ENCODE data around the gene MAP2K2.

MAP2K2 gene

DNA sequence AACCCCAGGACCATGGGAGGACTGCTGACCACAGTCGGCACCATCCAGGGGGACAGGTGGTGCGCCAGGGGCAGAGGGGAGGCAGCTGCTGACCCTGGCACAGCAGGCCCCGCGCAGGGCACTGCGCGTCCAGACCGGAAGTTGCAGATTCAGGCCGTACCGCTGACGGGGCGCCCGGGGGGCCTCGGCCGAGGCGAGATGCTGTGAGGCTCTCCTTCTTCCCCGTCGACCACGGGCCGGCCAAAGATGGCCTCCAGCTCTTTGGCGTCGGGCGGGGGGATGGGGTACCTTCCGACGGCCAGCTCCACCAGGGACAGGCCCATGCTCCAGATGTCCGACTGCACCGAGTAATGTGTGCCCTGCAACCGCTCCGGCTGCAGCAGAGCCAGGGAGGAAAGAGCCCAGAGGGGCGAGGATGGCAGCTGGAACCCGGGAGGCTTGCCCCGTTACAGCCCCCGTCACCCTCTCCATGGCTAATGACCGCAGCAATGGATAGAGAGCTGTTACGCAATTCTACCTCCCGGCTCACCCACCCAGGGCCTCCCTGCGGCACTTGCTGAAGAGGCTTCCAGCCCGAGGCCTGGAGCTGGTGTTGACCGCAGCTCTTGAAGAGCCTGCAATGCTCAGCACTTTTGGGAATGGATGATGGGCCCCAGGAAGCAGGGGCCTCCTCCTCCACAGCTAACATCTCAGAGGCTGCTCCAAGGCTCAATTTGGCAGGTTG, 24.7 kb downstream of the MAP2K2 start:
- FAIRE-seq = no peak

DNA sequence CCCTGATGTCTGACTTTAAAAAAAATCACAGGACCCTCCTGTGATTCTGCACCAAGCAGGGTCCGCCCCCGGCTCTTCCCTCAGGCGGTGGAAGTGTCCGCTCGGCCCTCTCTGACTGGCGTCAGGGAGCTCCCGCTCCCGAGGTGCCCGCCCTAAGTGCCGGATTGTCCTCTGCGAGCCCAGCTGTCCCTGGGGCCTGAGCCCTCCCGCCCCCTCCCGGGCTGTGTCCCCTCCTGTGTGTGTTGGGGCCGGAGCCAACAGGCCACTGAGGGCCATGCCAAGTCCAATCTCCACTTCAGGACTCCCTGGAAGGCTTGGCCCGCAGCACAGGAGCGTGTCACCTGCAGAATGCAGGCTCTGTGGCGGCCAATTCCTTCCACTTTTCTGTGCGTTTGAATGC, 25.4 kb downstream of the MAP2K2 start:
- no peak for FAIRE-seq

DNA sequence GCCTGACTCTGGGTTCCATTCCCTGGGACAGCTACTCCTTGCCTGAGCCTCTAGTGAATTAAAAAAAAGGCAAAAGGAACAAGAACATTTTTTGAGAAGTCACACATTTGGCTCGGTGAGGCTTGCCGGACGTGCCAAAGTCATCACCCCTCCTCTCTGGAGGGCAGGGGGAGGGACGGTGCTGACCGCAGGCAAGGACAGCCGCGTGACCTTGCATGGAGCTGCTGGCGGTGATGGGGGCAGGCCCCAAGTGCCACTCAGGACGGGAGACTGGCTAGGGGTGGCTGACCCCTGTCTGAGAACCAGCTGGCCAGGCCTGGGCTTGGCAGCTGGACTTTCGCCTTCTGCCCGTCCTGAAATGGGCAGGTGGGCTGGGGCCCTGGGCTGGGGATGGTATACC, 26.4 kb downstream of the MAP2K2 start:
- no peak for FAIRE-seq

DNA sequence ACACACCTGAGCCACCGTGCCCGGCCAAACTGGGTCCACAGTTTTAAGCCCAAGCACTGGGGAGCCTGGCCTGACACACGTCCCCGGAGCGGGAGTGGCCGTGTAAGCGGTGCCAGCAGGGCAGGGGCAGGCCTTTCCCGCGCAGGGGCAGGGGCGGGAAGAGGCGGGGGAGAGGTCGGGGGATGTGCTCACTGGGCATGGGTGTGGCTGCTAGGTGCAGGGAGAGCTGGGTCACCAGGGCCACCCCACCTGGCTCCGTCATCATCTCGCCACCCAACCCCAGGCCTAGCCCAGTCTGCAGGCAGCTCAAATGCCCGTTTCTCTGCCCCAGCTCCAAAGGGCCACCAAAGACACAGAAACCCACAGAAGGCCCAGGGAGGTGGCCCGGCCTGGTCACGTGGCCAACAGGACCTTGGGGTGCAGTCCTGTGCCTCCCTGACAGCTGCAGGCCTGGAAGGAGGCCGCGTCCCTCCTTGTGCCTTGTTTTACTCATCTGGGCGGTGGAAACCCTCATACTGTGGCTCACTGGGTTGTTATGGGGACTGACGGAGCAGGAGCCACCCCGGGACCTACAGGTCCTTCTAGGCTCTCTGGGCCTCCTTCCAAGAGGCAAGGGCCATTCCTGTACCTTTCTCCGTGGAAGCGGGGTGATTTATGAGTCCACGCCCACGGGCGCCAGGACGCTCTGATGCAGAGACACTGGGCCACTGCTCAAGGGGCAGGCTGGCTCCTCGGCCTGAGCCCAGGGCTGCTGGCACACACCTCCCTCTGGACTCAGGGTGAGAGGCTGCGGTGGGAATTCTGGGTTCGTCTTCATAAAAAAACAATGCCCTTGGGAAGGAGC, 27.7 kb downstream of the MAP2K2 start:
- FAIRE-seq = no peak

DNA sequence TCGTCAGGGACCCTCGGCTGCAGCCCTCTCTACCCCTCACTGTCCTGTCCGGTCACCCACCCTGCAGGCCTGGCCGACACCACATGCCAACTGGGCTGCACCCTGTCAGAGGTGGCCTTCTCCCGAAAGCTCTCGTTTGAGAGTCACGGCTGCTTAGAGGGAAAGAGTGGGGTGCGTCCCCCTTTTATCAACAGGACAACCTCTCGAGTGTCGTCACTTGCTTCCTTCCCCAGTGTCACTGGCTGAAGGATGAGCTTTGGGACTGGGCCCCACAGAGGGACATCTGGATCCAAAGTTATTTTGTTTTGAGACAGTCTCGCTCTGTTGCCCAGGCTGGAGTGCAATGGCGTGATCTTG, 28.5 kb downstream of the MAP2K2 start:
- no peak for FAIRE-seq

DNA sequence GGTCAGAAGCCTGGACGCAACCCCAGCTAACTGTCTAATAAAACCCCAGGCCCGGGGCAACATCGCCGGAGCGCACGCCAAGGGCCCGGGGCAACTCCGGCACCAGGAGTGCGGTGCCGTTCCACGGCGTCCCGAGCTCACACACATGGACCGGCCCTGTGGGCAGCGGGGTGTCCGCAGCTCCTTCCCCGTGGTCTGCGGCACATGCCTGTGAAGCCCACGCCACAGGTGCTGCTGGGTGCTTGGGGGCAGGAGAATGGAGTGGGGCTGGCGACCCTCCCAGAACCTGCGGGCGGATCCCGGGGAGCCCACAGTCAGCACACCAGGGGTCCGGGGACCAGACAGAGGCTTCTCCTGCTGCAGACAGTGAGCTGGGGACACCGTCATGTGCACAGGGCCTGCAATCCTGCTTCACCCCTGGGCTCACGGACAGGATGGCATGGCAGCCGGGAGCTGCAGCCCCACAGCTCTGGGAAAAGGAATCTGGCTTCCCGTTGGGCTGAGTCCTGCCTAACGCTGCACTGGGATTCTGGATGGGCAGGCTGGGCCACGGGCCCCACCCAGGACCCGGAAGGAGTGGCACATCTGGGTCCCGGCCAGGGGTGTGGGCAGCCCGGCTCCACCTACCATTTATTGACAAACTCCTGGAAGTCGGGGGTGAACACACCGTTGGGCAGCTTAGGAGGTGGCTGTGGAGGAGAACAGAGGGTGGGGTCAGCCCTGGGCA, 29.0 kb downstream of the MAP2K2 start:
- FAIRE-seq = no peak

DNA sequence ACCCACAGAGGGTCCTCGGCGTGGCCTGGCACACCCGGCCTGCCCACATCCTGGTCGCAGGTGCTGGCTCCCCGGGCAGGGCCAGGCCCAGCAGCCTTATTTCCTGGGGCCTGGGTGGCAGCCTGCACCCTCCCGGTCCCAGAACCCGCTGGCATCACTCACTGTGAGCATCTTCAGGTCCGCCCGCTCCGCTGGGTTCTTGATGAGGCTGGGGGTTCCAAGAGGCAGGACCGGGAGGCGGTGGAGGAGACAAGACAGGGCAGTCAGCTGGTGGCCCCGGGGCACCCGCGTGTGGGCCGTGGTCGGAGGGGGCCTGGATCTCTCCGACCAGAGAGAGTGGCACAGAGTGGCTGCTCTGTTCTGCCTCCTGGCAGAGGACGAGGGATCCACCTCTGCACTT, 29.6 kb downstream of the MAP2K2 start:
- FAIRE-seq = no peak

DNA sequence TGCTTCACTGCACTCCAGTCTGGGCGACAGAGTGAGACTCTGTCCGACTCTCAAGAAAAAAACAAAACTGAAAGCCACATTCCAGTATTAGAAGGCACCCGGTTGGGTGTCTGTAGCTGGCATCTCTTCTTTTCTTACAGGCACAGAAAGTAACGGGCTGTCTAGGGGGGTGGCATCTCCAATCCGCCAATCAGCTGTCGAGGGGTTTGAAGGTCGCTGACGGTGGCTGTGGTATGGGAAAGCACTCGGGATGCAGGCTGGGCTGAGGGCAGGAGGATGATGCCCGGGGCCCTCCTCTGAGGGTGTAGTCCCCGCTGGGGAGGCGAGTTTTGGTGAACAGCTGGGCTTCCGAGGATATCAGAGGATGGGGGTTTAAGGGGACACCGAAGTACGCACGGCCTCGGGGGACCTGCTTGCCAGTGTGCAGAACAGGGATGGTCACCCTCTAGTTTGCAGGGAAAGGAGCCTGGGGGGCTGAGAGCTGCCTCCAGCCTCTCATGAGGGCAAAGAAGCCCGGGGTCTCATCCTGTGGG, 30.2 kb downstream of the MAP2K2 start:
- no peak for FAIRE-seq

DNA sequence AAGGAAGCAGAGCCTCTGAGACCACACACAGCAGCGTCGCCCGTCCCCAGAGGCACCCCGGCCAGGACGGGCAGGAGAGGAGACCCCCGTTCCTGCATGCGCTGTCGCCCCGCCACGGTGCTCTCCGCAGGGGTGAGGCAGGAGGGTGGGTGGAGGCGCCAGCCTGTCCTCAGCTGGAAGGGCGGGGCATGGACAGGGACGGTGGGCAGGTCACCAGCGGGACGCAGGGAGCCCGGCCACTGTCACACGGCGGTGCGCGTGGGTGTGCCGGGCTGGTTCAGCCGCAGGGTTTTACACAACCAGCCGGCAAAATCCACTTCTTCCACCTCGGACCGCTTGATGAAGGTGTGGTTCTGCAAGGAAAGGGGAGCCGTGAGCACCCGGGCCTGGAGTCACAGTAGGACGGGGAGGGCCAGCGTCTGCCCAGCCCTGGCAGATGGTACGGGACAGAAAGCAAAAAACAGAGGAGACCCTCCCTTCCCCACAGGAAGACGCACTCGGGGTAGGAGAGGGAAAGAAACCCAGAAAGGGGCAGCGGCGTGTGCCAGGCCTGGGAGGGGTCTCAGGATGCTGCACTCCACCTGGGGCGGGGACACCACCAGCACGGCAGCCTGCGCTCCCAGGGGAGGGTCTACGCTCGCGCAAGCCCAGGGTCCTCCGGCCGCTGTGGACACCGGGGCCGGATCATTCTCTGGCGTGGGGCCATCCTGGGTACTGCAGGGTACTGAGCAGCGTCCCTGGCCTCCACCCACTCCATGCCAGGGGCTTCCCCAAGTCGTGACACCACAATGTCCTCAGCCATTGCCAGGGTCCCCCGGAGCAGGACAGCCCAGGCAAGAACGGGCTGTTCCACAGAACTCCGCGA, 33.3 kb downstream of the MAP2K2 start:
- no peak for FAIRE-seq

DNA sequence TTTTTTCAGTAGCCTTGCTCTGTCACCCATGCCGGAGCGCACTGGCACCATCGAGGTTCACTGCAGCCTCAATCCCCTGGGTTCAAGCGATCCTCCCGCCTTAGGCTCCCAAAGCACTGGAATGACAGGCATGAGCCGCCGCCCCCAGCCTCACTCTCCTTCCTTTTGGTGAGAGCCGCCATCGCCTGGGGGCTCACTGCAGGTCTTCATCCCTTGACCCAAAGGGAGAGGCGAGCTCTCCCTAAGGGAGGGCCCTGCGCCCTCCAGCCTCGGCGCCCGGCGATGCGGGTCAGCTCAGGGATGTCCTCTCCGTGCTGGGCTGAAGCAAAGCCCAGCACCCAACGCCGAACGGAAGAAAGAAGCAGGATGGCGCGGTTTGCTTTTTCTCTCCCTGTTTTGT, 34.0 kb downstream of the MAP2K2 start:
- no peak for FAIRE-seq

DNA sequence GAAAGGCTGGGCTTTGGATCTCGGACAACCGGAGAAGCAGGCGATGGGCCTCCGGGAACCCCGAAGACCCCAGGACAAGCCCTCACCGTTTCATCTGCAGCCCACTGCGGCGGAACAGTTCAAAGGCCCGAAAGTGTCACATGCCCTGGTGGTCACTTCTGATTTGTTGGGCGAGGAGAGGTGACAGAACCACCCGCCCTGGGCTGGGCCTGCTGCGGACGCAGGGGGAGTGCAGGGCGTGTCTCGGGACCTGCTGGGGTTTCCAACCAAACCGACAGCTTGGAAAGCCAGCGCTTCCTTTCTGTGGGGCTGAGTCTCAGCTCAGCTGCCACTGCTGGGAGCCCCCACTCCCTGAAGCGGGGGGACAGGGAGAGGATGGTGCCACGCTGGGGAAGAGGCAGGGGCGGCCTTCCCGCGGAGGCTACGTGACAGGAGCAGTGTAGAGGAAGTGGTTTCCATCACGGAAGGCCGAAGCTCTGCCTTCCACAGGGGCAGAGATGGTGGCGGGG, 34.5 kb downstream of the MAP2K2 start:
- no peak for FAIRE-seq

DNA sequence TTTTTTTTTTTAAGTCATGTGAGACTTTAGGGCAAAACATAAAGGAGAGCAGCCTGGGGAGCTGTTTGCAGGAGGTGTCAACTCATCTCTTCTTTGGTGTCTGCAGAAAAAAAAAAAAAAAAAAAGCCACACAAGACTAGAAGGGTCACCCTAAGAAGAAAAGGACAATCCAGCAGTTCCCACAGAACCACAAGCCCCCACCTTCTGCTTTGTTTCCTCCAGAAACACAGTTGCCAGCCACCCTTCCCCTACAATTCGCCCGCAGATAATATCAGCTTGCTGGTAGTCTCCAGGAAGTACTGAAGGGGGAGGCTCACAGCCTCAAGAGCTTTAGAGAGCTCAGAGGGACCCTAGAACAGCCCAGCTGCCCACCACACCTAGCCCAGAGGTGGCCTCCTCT, 34.9 kb downstream of the MAP2K2 start:
- FAIRE-seq = no peak

DNA sequence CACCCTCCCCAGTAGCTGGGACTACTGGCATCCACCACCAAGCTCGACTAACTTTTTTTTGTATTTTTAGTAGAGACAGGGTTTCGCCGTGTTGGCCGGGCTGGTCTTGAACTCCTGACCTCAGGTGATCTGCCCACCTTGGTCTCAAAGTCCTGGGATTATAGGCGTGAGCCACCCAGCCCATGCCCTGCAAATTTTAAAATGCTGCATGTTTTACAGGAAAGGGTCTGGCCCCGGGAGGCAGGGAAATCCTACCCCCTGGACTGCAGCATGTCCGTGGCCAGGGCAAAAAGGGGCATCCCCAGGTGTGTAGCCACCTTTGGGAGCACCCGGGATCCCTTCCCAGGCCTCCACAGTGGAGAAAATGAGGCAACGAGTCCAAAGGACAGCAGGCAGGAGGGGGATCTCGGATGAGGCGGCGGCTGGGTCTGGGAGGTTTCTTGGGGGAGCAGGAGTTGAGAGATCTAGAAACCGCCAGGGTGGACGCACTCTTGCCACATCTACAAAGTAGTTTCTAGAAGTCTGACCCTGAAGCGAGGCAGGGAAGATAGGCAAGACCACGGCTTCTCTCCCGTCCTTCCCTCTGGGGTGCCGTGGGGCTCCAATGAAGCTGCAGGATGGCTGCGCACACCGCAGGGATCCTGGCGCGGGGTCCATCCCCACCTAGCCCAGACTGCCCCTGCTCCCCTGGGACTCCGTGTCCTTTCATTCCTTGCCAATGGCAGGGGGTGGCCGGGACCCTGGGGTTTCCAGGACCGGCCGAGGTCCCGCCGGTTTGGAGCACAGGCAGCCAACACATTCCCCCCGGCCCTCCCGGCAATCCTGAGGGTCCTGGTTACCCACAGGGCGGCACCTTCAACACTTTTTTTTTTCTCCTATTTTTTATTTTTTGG, 35.9 kb downstream of the MAP2K2 start:
- FAIRE-seq = no peak

DNA sequence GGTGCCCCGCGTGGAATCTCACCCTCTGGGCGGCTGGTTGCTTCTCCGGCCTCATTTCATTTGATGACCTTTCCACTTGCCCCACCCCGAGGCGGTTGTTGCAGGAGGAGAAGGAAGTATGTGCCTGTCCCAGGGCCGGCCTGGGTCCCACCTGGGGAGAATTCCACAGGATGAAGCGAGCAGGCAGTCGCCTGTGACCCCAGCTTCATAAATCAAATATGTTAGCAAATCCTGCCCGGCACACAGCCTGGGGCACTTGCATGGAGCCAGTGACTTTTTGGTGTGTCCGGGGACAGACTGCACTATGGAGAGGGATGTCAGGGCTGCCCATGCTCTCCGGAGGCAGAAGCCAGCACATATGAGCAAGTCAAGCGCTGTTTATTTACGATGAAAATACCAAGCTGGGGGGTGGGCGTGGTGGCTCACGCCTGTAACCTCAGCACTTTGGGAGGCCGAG, 37.5 kb downstream of the MAP2K2 start:
- no peak for FAIRE-seq

DNA sequence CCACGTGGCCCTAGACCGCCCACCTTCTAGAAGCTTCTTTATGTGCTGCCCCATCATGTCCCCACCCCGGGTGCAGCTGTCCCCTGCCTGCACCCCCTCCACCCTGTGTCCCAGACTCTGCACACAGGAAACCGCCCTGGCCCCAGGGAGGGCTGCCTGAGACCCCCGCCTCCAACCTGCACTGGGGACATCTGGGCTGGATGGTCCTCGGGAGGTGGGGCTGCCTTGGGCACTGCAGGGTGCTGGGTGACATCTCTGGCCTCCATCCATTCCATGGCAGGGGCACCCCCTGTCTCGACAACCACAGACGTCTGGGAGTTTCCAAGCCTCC, 39.4 kb downstream of the MAP2K2 start:
- no peak for FAIRE-seq

DNA sequence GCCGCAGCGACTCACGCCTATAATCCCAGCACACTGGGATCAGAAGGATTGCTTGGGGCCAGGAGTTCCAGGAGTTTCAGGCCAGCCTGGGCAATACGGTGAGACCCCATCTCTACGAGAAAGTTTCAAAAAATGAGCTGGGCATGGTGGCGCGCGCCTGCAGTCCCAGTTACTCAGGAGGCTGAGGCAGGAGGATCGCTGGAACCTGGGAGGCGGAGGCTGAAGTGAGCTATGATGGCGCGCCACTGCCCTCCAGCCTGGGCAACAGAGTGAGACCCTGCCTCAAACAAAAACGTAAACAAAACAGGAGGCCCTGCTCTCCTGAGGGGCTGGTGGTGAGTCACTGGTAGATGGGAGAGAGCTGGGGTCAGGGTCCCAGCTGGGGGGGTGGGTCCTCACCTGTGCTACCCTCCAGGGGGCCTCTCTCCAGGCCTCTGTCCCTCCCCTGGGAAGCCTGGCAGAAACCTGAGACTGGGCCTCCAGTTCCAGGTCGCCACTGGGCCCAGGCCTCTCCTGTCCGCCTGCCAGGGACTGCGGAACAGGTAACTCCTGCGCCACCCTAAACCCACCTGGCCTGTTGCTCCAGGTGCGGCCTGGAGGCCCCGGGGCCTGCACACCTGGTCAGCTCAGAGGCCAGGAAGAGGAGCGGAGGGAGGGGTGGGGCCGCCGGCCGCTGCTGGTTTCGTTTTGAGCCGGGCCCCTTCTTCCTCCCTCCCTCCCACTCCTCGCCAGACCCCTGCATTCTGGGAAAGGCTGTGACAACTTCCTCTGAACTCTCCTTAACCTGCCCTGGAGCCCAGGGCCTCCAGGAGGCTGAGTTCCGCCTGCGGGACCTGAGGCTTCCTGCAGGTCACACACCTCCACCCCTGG, 40.0 kb downstream of the MAP2K2 start:
- no peak for FAIRE-seq

DNA sequence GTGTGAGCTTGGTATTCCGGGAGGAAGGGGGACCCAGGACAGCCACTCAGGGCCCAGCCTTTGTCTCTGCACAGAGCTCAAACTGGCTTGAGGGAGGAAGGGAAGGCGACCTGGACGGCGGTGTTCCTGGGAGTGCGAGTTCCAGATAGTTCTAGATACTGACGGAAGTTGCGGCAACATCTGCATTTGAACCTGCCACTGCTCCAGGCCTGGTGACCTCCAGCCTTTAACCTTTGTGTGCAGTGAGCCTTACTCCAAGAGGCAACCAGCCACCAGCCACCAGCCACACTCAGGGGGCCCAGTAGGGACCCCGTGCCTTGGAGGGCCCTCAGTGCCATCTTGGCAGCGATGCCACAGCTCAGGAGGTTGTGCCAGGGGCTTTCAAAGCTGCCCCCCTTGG, 41.8 kb downstream of the MAP2K2 start:
- no peak for FAIRE-seq

DNA sequence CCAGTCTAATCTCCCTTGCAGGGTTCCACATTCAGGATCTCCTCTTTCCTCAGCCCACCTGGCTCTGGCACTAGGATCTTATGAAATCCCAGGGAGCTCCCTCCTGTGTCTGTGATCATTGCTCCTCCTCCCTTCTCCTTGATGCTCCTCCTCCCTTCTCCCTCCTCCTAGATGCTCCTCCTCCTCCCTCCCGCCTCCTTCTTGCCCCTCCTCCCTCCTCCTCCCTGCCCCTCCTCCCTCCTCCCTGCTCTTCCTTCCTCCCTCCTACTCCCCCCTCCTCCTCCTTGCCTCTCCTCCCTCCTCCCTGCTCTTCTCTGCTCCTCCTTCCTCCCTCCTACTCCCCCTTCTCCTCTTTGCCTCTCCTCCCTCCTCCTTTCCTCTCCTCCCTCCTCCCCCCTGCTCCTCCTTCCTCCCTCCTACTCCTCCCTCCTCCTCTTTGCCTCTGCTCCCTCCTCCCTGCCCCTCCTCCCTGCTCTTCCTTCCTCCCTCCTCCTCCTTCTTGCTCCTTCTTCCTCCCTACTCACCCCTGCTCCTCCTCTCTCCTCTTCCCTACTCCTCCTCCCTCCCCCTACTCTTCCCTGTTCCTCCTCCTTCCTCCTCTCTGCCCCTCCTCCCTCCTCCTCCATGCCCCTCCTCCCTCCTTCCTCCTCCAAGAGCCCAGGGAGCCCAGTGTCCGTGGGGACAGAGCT, 42.3 kb downstream of the MAP2K2 start:
- no peak for FAIRE-seq

DNA sequence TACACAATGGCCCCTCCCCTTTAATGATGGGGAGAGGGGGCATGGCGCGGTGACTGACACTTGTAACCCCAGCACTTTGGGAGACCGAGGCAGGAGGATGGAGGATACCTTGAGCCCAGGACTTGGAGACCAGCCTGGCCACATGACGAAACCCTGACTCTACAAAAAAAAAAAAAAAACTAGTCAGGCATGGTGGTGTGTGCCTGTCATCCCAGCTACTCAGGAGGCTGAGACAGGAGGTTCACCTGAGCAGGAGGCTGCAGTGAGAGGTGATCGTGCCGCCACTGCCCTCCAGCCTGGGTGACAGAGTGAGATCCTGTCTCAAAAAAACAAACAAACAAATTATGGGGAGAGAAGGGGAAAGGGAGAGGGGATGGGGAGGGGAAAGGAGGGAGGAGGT, 43.4 kb downstream of the MAP2K2 start:
- FAIRE-seq = no peak
